Neural crest cell (in vitro differentiated cells): Measurements from ENCODE around the gene HSD17B2. TPM values are rescaled to one million over a fixed set of nuclear protein-coding genes. Genes with fewer than 3 reads are reported as not detected.

ENCODE experiments used
- DNase-seq: peaks from one replicate; pipeline ENCODE4 v3.0.0; 2021; ENCODE audit warnings: low read depth, mixed read lengths, low spot score
- H3K27ac Mint-ChIP-seq: one replicate; pipeline ENCODE4 v1.8.0; 2021; ENCODE audit warnings: mild to moderate bottlenecking, mixed read lengths; ENCODE audit not compliant: unreplicated experiment
- H3K27me3 Mint-ChIP-seq: 2 replicates; pipeline ENCODE4 v1.8.0; 2021; ENCODE audit warnings: low read depth, mild to moderate bottlenecking, mixed read lengths
- H3K36me3 Mint-ChIP-seq: 2 replicates; pipeline ENCODE4 v1.8.0; 2021; ENCODE audit warnings: low read depth, mild to moderate bottlenecking, mixed read lengths
- H3K4me1 Mint-ChIP-seq: 2 replicates; pipeline ENCODE4 v1.8.0; 2021; ENCODE audit warnings: mixed read lengths
- H3K4me3 Mint-ChIP-seq: one replicate; pipeline ENCODE4 v1.8.0; 2021; ENCODE audit warnings: mild to moderate bottlenecking, mixed read lengths
- H3K9me3 Mint-ChIP-seq: 2 replicates; pipeline ENCODE4 v1.8.0; 2021; ENCODE audit warnings: mixed read lengths
- CTCF ChIP-seq: fragments of 200-600 bp; sonication (generic); conservative IDR thresholded peaks from 2 replicates; pipeline ENCODE4 v1.5.0; 2021; ENCODE audit warnings: antibody characterized with exemption, mild to moderate bottlenecking
- total RNA-seq: library from RNA; stranded (reverse); gene quantifications from 2 replicates; pipeline ENCODE4 v1.2.1, GENCODE V29; 2021

Gene HSD17B2
- total RNA-seq, 1 donor from 2014 or later, result not detected

- no peaks in the 10 kb centered on the region for H3K9me3 Mint-ChIP-seq
- no peaks in the 10 kb centered on the region for H3K27me3 Mint-ChIP-seq
- no peak overlapping the region for H3K4me3 Mint-ChIP-seq
- no peak for DNase-seq
- peaks cover 9% of the 10 kb centered on the region for H3K4me1 Mint-ChIP-seq
- H3K36me3 Mint-ChIP-seq, result no peaks in the 10 kb centered on the region
- H3K27ac Mint-ChIP-seq, result no peak overlapping the region
- no peak for TF ChIP-seq CTCF
Measured at GRCh38 chr16:82049484-82049883, 14.4 kb downstream of the HSD17B2 start.

- Mint-ChIP-seq H3K27ac (no peak overlapping the region), H3K9me3 (peaks cover 1% of the 10 kb centered on the region), H3K27me3 (no peaks in the 10 kb centered on the region), H3K36me3 (no peaks in the 10 kb centered on the region), H3K4me1 (peaks cover 6% of the 10 kb centered on the region), H3K4me3 (no peak overlapping the region)
- TF ChIP-seq CTCF, result no peak
- no peak for DNase-seq
Measured at GRCh38 chr16:82050506-82050905, 15.5 kb downstream of the HSD17B2 start.

GRCh38 chr16:82050909-82051357 is 15.9 kb downstream of the HSD17B2 start:
- Mint-ChIP-seq H3K9me3 (peaks cover 4% of the 10 kb centered on the region), H3K4me1 (peaks cover 2% of the 10 kb centered on the region), H3K36me3 (no peaks in the 10 kb centered on the region), H3K27ac (no peak overlapping the region), H3K27me3 (no peaks in the 10 kb centered on the region), H3K4me3 (no peak overlapping the region)
- no peak for DNase-seq
- no peak for TF ChIP-seq CTCF

- Mint-ChIP-seq H3K9me3 (peaks cover 4% of the 10 kb centered on the region), H3K4me1 (no peaks in the 10 kb centered on the region), H3K4me3 (no peak overlapping the region), H3K36me3 (no peaks in the 10 kb centered on the region), H3K27ac (no peak overlapping the region), H3K27me3 (no peaks in the 10 kb centered on the region)
- no peak for DNase-seq
- TF ChIP-seq CTCF, result no peak
Measured at GRCh38 chr16:82051656-82052055, 16.6 kb downstream of the HSD17B2 start.

- Mint-ChIP-seq H3K27ac (peak overlapping the region; percentile 57), H3K36me3 (no peaks in the 10 kb centered on the region), H3K9me3 (peaks cover 4% of the 10 kb centered on the region), H3K4me1 (peaks cover 5% of the 10 kb centered on the region), H3K27me3 (no peaks in the 10 kb centered on the region), H3K4me3 (no peak overlapping the region)
- DNase-seq, result no peak
- no peak for TF ChIP-seq CTCF
Measured at GRCh38 chr16:82055117-82055516, 20.1 kb downstream of the HSD17B2 start.
